H1 (cell line): Measurements from ENCODE around the gene NDUFB3. TPM values are rescaled to one million over a fixed set of nuclear protein-coding genes. Genes with fewer than 3 reads are reported as not detected.

Experiments
- CTCF ChIA-PET: fragments of 300-600 bp; sonication (Branson Sonifier 250); formaldehyde crosslinking; loops from one replicate; lab custom pipeline; 2021; ENCODE audit not compliant: partially characterized antibody; lab: Charles Lee
- POLR2A ChIA-PET: fragments of 300-600 bp; sonication (Branson Sonifier 250); formaldehyde crosslinking; loops from one replicate; lab custom pipeline; 2021; ENCODE audit warnings: inconsistent platforms; ENCODE audit not compliant: partially characterized antibody; lab: Charles Lee
- DNase-seq, 2 experiments: peaks; one replicate each; pipeline versions ENCODE4 v3.0.0 to v3.0.0-alpha.2; 2010 to 2022; ENCODE audit warnings: low spot score in 2 of 2, low read depth in 1 of 2, mixed read lengths in 1 of 2
- FAIRE-seq: peaks from 2 replicates; lab custom pipeline; 2011; peaks lifted over from hg19 to GRCh38; lab: Jason Lieb, UNC
- H2AFZ ChIP-seq: 2 replicates; pipeline ENCODE4 v1.8.1; 2012; ENCODE audit warnings: low read length, inconsistent platforms
- H2AK5ac ChIP-seq: 2 replicates; pipeline ENCODE4 v1.6.1; 2013; ENCODE audit warnings: low read depth, low read length
- H2BK120ac ChIP-seq: replicated peaks from 2 replicates; pipeline ENCODE3; 2013; ENCODE audit warnings: low read depth, low read length, inconsistent platforms
- H2BK12ac ChIP-seq: 2 replicates; pipeline ENCODE4 v1.6.1; 2013; ENCODE audit warnings: low read depth, low read length
- H2BK15ac ChIP-seq: 2 replicates; pipeline ENCODE4 v1.6.1; 2013; ENCODE audit warnings: low read length
- H2BK20ac ChIP-seq: 2 replicates; pipeline ENCODE4 v1.6.1; 2013; ENCODE audit warnings: low read length
- H2BK5ac ChIP-seq: 2 replicates; pipeline ENCODE4 v1.6.1; 2013; ENCODE audit warnings: low read depth, low read length
- H3K14ac ChIP-seq: 2 replicates; pipeline ENCODE4 v1.6.1; 2013; ENCODE audit warnings: inconsistent platforms; ENCODE audit not compliant: insufficient read length
- H3K18ac ChIP-seq: 2 replicates; pipeline ENCODE4 v1.6.1; 2013; ENCODE audit warnings: low read length; ENCODE audit errors: extremely low read depth
- H3K23ac ChIP-seq: 2 replicates; pipeline ENCODE4 v1.6.1; 2013; ENCODE audit warnings: inconsistent platforms; ENCODE audit not compliant: insufficient read length
- H3K23me2 ChIP-seq: 2 replicates; pipeline ENCODE4 v1.6.1; 2013; ENCODE audit warnings: low read depth, low read length
- H3K27ac ChIP-seq: 2 replicates; pipeline ENCODE4 v1.6.1; 2011; ENCODE audit warnings: low read depth, low read length, inconsistent platforms
- H3K27me3 ChIP-seq, 4 experiments: replicated peaks in 1 of 4; 1 replicate in 1 of 4; 2 replicates in 3 of 4; pipeline versions ENCODE4 v1.6.1 to v1.8.1; 2011 to 2013; ENCODE audit warnings: low read length in 3 of 4, mild to moderate bottlenecking in 3 of 4, inconsistent platforms in 2 of 4, mixed read lengths in 2 of 4, moderate library complexity in 1 of 4; ENCODE audit not compliant: control insufficient read depth in 3 of 4, insufficient read depth in 3 of 4; ENCODE audit errors: extremely low read depth in 1 of 4
- H3K36me3 ChIP-seq, 4 experiments: 2 replicates each; pipeline versions ENCODE4 v1.6.1 to v1.8.1; 2011 to 2013; ENCODE audit warnings: mild to moderate bottlenecking in 4 of 4, low read length in 3 of 4, moderate library complexity in 2 of 4, control low read depth in 1 of 4, inconsistent platforms in 1 of 4; ENCODE audit not compliant: insufficient read depth in 4 of 4, control insufficient read depth in 2 of 4
- H3K4ac ChIP-seq: replicated peaks from 2 replicates; pipeline ENCODE3; 2013; ENCODE audit warnings: low read length, low read depth, mixed read lengths, inconsistent platforms; ENCODE audit not compliant: insufficient read length
- H3K4me1 ChIP-seq, 4 experiments: replicated peaks in 1 of 4; 1 replicate in 1 of 4; 2 replicates in 3 of 4; pipeline versions ENCODE4 v1.6.1 to v1.8.1; 2011 to 2013; ENCODE audit warnings: low read length in 3 of 4, inconsistent platforms in 2 of 4, mixed read lengths in 1 of 4; ENCODE audit not compliant: insufficient read depth in 4 of 4, control insufficient read depth in 3 of 4
- H3K4me2 ChIP-seq, 2 experiments: 2 replicates each; pipeline versions ENCODE4 v1.6.1 to v1.8.1; 2011 to 2013; ENCODE audit warnings: low read depth in 2 of 2, low read length in 2 of 2, control low read depth in 1 of 2, inconsistent platforms in 1 of 2, mild to moderate bottlenecking in 1 of 2; ENCODE audit not compliant: insufficient read depth in 1 of 2
- H3K4me3 ChIP-seq, 4 experiments: fragments of 200-600, 300-600 bp in 1 of 4; sonication (generic), shearing (Covaris generic), sonication (Bioruptor Twin) in 1 of 4; 2 replicates each; pipeline versions ENCODE4 v1.5.1 to v1.8.1; 2011 to 2016; ENCODE audit warnings: low read length in 4 of 4, low read depth in 3 of 4, control low read depth in 2 of 4, inconsistent platforms in 2 of 4, mild to moderate bottlenecking in 2 of 4, mixed read lengths in 1 of 4, moderate library complexity in 1 of 4; ENCODE audit not compliant: insufficient read depth in 2 of 4; ENCODE audit errors: extremely low read depth in 1 of 4
- H3K56ac ChIP-seq: replicated peaks from 2 replicates; pipeline ENCODE3; 2013; ENCODE audit warnings: low read depth, mild to moderate bottlenecking, mixed read lengths, low read length, inconsistent platforms; ENCODE audit not compliant: insufficient read length
- H3K79me1 ChIP-seq: 2 replicates; pipeline ENCODE4 v1.6.1; 2013; ENCODE audit warnings: low read depth, low read length, control low read depth
- H3K79me2 ChIP-seq, 2 experiments: 2 replicates each; pipeline versions ENCODE4 v1.6.1 to v1.8.1; 2012 to 2013; ENCODE audit warnings: low read length in 2 of 2, mild to moderate bottlenecking in 2 of 2, inconsistent platforms in 1 of 2; ENCODE audit not compliant: insufficient read depth in 2 of 2, control insufficient read depth in 1 of 2
- H3K9ac ChIP-seq, 4 experiments: replicated peaks in 1 of 4; 1 replicate in 1 of 4; 2 replicates in 3 of 4; pipeline versions ENCODE4 v1.6.1 to v1.8.1; 2011 to 2013; ENCODE audit warnings: low read depth in 3 of 4, low read length in 3 of 4, control low read depth in 2 of 4, mild to moderate bottlenecking in 2 of 4, moderate library complexity in 2 of 4, inconsistent platforms in 1 of 4; ENCODE audit errors: extremely low read depth in 1 of 4
- H3K9me3 ChIP-seq, 2 experiments: 2 replicates each; pipeline versions ENCODE4 v1.6.1 to v1.8.1; 2012 to 2013; ENCODE audit warnings: mild to moderate bottlenecking in 2 of 2, moderate library complexity in 2 of 2, control low read depth in 1 of 2, inconsistent platforms in 1 of 2, low read depth in 1 of 2, low read length in 1 of 2, mixed read lengths in 1 of 2; ENCODE audit not compliant: insufficient read depth in 2 of 2
- H4K20me1 ChIP-seq, 2 experiments: replicated peaks in 1 of 2; 2 replicates each; pipeline versions ENCODE3 to v1.8.1; 2011 to 2013; ENCODE audit warnings: inconsistent platforms in 2 of 2, low read length in 2 of 2, mild to moderate bottlenecking in 1 of 2; ENCODE audit not compliant: insufficient read depth in 2 of 2, control insufficient read depth in 1 of 2
- H4K5ac ChIP-seq: 2 replicates; pipeline ENCODE4 v1.6.1; 2013; ENCODE audit warnings: low read length, low read depth, mixed read lengths, inconsistent platforms; ENCODE audit not compliant: insufficient read length
- H4K8ac ChIP-seq: 2 replicates; pipeline ENCODE4 v1.8.0; 2013; ENCODE audit warnings: mild to moderate bottlenecking, moderate library complexity, low read length, inconsistent platforms; ENCODE audit not compliant: insufficient read depth; ENCODE audit errors: extremely low read depth
- H4K91ac ChIP-seq: replicated peaks from 2 replicates; pipeline ENCODE3; 2013; ENCODE audit warnings: low read length, mixed read lengths, inconsistent platforms; ENCODE audit not compliant: insufficient read length
- CTBP2 ChIP-seq: IDR thresholded peaks from 2 replicates; pipeline ENCODE4 v1.7.0; 2011; ENCODE audit warnings: borderline replicate concordance, mild to moderate bottlenecking, moderate library complexity, mixed read lengths, low read length; ENCODE audit not compliant: insufficient read depth, insufficient read length
- FOSL1 ChIP-seq: IDR thresholded peaks from 2 replicates; pipeline ENCODE4 v1.6.1; 2011; ENCODE audit warnings: mild to moderate bottlenecking, low read depth, low read length, moderate library complexity; ENCODE audit not compliant: insufficient read depth
- GTF2F1 ChIP-seq: IDR thresholded peaks from 2 replicates; pipeline ENCODE4 v1.6.1; 2012; ENCODE audit warnings: low read depth, low read length, improper control_type of control experiment, borderline replicate concordance
- SAP30 ChIP-seq: fragments of 300-600 bp; sonication (generic); IDR thresholded peaks from 2 replicates; pipeline ENCODE4 v1.7.1; 2012; ENCODE audit warnings: low read length, moderate library complexity, mild to moderate bottlenecking, inconsistent platforms; ENCODE audit not compliant: insufficient read depth, insufficient replicate concordance
- WGBS, 2 experiments: shearing (Covaris generic) in 1 of 2; methylation state at CpG; one replicate each; pipeline versions ENCODE4 v1.1.6 to v1.1.7; 2013 to 2015; ENCODE audit warnings: low lambda C conversion rate in 2 of 2, mixed read lengths in 2 of 2, inconsistent platforms in 1 of 2, low coverage in 1 of 2, missing lambda C conversion rate in 1 of 2; ENCODE audit not compliant: insufficient replicate concordance in 2 of 2, insufficient coverage in 1 of 2, insufficient read length in 1 of 2; ENCODE audit errors: extremely low coverage in 1 of 2, missing lambda C conversion rate in 1 of 2; 5-methylcytosine and 5-hydroxymethylcytosine counted together
- polyA plus RNA-seq, 7 experiments: library from polyadenylated mRNA; depleted of rRNA in 3 of 7; stranded (reverse) in 5 of 7; unstranded in 2 of 7; fragments of >200 nt in 5 of 7; fragments of 200-250 nt in 2 of 7; gene quantifications; 1 replicate in 5 of 7; 2 replicates in 1 of 7; 4 replicates in 1 of 7; pipeline versions ENCODE4 v1.2.1 to v1.2.3, GENCODE V29; 2011 to 2013; ENCODE audit warnings: missing spikeins in 2 of 7, mixed read lengths in 2 of 7
- total RNA-seq: library from RNA; stranded (reverse); fragmentation: NEBNext Ultra II Directional; extraction: Animal tissue kit (Norgen Biotek cat#: 25700); gene quantifications from 2 replicates; pipeline ENCODE4 v1.2.1, GENCODE V29; 2021

NDUFB3 gene
- total and polyA plus RNA-seq, 2 of the 8 experiments (the other 6 are each of a cell fraction or from before 2014, with no cell fraction given) = 38.2 to 55.3 TPM

DNA sequence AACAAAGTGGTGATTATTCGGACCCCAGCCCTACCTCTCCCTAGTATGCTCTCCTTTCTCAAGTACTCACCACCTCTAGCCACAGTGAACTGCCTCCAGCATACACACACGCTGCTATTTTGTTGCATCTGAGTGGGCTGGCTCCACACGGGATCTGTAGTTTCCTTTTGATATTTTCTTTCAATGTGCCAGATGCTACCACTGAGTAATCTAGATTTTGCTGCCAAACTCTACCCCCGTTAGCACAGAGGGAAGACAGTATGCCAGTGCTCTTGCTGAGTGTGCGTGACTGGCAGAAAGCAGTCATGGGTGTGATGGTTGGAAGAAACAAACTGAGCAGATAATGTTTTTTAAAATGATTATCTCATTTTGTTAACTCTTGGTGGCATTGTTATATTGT lies 55.8 kb downstream of the NDUFB3 start:
- no peak overlapping the region for H2BK120ac ChIP-seq
- no peaks in the 10 kb centered on the region for H3K27me3 ChIP-seq
- no peak for TF ChIP-seq GTF2F1
- no peak for TF ChIP-seq FOSL1
- no peak for TF ChIP-seq SAP30
- TF ChIP-seq CTBP2 = no peak
- H2BK15ac ChIP-seq = 0 out of 2 replicates have a peak overlapping the region, but pooled peaks have one; percentile 49
- H2AFZ ChIP-seq = no peak overlapping the region
- no peaks in the 10 kb centered on the region for H3K79me1 ChIP-seq
- no peak overlapping the region for H4K5ac ChIP-seq
- no peak overlapping the region for H3K14ac ChIP-seq
- no peak overlapping the region for H3K27ac ChIP-seq
- no peak overlapping the region for H2AK5ac ChIP-seq
- H2BK12ac ChIP-seq = no peak overlapping the region
- H2BK5ac ChIP-seq = no peak overlapping the region
- H2BK20ac ChIP-seq = no peak overlapping the region
- no peak overlapping the region for H3K18ac ChIP-seq
- H4K20me1 ChIP-seq = no peaks in the 10 kb centered on the region
- H3K36me3 ChIP-seq = no peaks in the 10 kb centered on the region
- H3K56ac ChIP-seq = no peak overlapping the region
- no peak for DNase-seq
- no peaks in the 10 kb centered on the region for H3K9me3 ChIP-seq
- 88% methylated on average over 5 of the region's 5 CpGs; no CpG with 5 or more reads in 1 of the 2 experiments for WGBS, 2 experiments
- POLR2A ChIA-PET = interaction anchor here (1.3 to 1.4 kb wide), 2 partner anchors 12 to 15 kb away, joined by 5 to 6 read pairs; partner anchors contain the start of gene CFLAR
- H3K79me2 ChIP-seq = no peaks in the 10 kb centered on the region
- H3K4me2 ChIP-seq = no peak overlapping the region
- no peak overlapping the region for H3K9ac ChIP-seq
- H3K4me3 ChIP-seq = no peak overlapping the region
- FAIRE-seq = no peak
- H3K4me1 ChIP-seq = peaks cover 0 to 7% (median 2%) of the 10 kb centered on the region in 4 experiments; a peak in 4 of 7 replicates
- no peak overlapping the region for H3K4ac ChIP-seq
- H3K23me2 ChIP-seq = no peaks in the 10 kb centered on the region
- no peak overlapping the region for H4K8ac ChIP-seq
- H4K91ac ChIP-seq = no peak overlapping the region
- CTCF ChIA-PET = interaction anchor here (0.9 to 2.0 kb wide), 2 partner anchors 10 to 21 kb away, joined by 4 to 9 read pairs; no protein-coding TSS in a partner anchor
- H3K23ac ChIP-seq = no peak overlapping the region
